GM19438 (cell line): ENCODE measurements around the gene CPNE8.

Experiments used
- ATAC-seq: cut with Tn5 transposase; IDR thresholded peaks from one replicate; pipeline ENCODE4 v1.9.1; 2021; ENCODE audit warnings: low read depth; ENCODE audit not compliant: unreplicated experiment

Gene CPNE8

GRCh38 chr12:38838056-38838850, 67.1 kb downstream of the CPNE8 start:
- no peak for ATAC-seq

- ATAC-seq: no peak
Observed at GRCh38 chr12:38831715-38832114, 73.7 kb downstream of the CPNE8 start.

GRCh38 chr12:38825006-38825405, 80.4 kb downstream of the CPNE8 start:
- no peak for ATAC-seq

GRCh38 chr12:38823738-38824137, 81.7 kb downstream of the CPNE8 start:
- no peak for ATAC-seq

GRCh38 chr12:38823314-38823713, 82.1 kb downstream of the CPNE8 start:
- no peak for ATAC-seq

GRCh38 chr12:38817942-38818341, 87.4 kb downstream of the CPNE8 start:
- ATAC-seq: no peak

- ATAC-seq: no peak
Observed at GRCh38 chr12:38813923-38814322, 91.5 kb downstream of the CPNE8 start.

GRCh38 chr12:38811814-38812356, 93.5 kb downstream of the CPNE8 start:
- no peak for ATAC-seq

GRCh38 chr12:38809832-38810231, 95.6 kb downstream of the CPNE8 start:
- no peak for ATAC-seq

- no peak for ATAC-seq
Observed at GRCh38 chr12:38788106-38788505, 117.3 kb downstream of the CPNE8 start.

GRCh38 chr12:38785381-38785780, 120.0 kb downstream of the CPNE8 start:
- no peak for ATAC-seq

- no peak for ATAC-seq
Observed at GRCh38 chr12:38783304-38783703, 122.1 kb downstream of the CPNE8 start.

GRCh38 chr12:38782359-38782758, 123.0 kb downstream of the CPNE8 start:
- no peak for ATAC-seq

- no peak for ATAC-seq
Observed at GRCh38 chr12:38776647-38777046, 128.7 kb downstream of the CPNE8 start.

GRCh38 chr12:38775457-38775856, 129.9 kb downstream of the CPNE8 start:
- ATAC-seq: peak; percentile 71

GRCh38 chr12:38772437-38772836, 133.0 kb downstream of the CPNE8 start:
- ATAC-seq: no peak

- peak; percentile 67 for ATAC-seq
Observed at GRCh38 chr12:38771871-38772270, 133.5 kb downstream of the CPNE8 start.

GRCh38 chr12:38761636-38762342, 143.6 kb downstream of the CPNE8 start:
- no peak for ATAC-seq

- ATAC-seq: no peak
Observed at GRCh38 chr12:38761111-38761510, 144.3 kb downstream of the CPNE8 start.

- ATAC-seq: no peak
Observed at GRCh38 chr12:38759621-38760020, 145.8 kb downstream of the CPNE8 start.

- ATAC-seq: no peak
Observed at GRCh38 chr12:38746744-38747143, 158.6 kb downstream of the CPNE8 start.

- ATAC-seq: no peak
Observed at GRCh38 chr12:38745601-38746000, 159.8 kb downstream of the CPNE8 start.
